Stimulated activated CD4-positive, alpha-beta T cell treated with anti-CD3 and anti-CD28 coated beads, Interleukin-1b, Interleukin-23, amount 100 ng/mL, for 4 hours (primary cell): ENCODE results near the gene ATP11A.

ENCODE experiments used
- DNase-seq, 2 donors: peaks; one replicate each; pipeline ENCODE4 v3.0.0-alpha.2; 2020; ENCODE audit warnings: low read depth in 2 of 2

ATP11A gene

GRCh38 chr13:112928020-112928971, 238.5 kb downstream of the ATP11A start:
- DNase-seq: no peak

GRCh38 chr13:112928972-112929782, 239.3 kb downstream of the ATP11A start:
- no peak for DNase-seq

GRCh38 chr13:112929783-112930055, 239.9 kb downstream of the ATP11A start:
- no peak for DNase-seq

- no peak for DNase-seq
Measured at GRCh38 chr13:112930192-112930591, 240.4 kb downstream of the ATP11A start.

GRCh38 chr13:112931028-112931934, 241.4 kb downstream of the ATP11A start:
- no peak for DNase-seq

- DNase-seq: no peak
Measured at GRCh38 chr13:112932971-112933370, 243.1 kb downstream of the ATP11A start.

- no peak for DNase-seq
Measured at GRCh38 chr13:112933649-112934048, 243.8 kb downstream of the ATP11A start.

GRCh38 chr13:112934078-112934477, 244.2 kb downstream of the ATP11A start:
- DNase-seq: no peak
